Measurements from ENCODE around the gene NBAS.

Gene NBAS

GRCh38 chr2:15158100-15158499 is 403.0 kb downstream of the NBAS start:
- no peak for FAIRE-seq

GRCh38 chr2:15155959-15156574 is 405.1 kb downstream of the NBAS start:
- FAIRE-seq, result no peak

GRCh38 chr2:15154297-15154696 is 406.8 kb downstream of the NBAS start:
- FAIRE-seq, result no peak

- no peak for FAIRE-seq
Measured at GRCh38 chr2:15152382-15152781, 408.8 kb downstream of the NBAS start.

GRCh38 chr2:15149063-15149462 is 412.1 kb downstream of the NBAS start:
- FAIRE-seq, result no peak

- no peak for FAIRE-seq
Measured at GRCh38 chr2:15147591-15147990, 413.5 kb downstream of the NBAS start.

GRCh38 chr2:15146960-15147359 is 414.2 kb downstream of the NBAS start:
- no peak for FAIRE-seq

- FAIRE-seq, result no peak
Measured at GRCh38 chr2:15145919-15146318, 415.2 kb downstream of the NBAS start.

GRCh38 chr2:15145046-15145817 is 415.9 kb downstream of the NBAS start:
- no peak for FAIRE-seq

- peak; percentile 13 for FAIRE-seq
Measured at GRCh38 chr2:15142069-15142689, 419.0 kb downstream of the NBAS start.

GRCh38 chr2:15141211-15141610 is 419.9 kb downstream of the NBAS start:
- no peak for FAIRE-seq

GRCh38 chr2:15136639-15137038 is 424.5 kb downstream of the NBAS start:
- FAIRE-seq, result no peak

GRCh38 chr2:15134957-15135356 is 426.2 kb downstream of the NBAS start:
- no peak for FAIRE-seq

- no peak for FAIRE-seq
Measured at GRCh38 chr2:15133461-15133860, 427.7 kb downstream of the NBAS start.

- no peak for FAIRE-seq
Measured at GRCh38 chr2:15128846-15129245, 432.3 kb downstream of the NBAS start.

GRCh38 chr2:15127876-15128275 is 433.3 kb downstream of the NBAS start:
- no peak for FAIRE-seq

- FAIRE-seq, result no peak
Measured at GRCh38 chr2:15127301-15127700, 433.8 kb downstream of the NBAS start.

GRCh38 chr2:15126373-15126772 is 434.8 kb downstream of the NBAS start:
- FAIRE-seq, result no peak

- no peak for FAIRE-seq
Measured at GRCh38 chr2:15122915-15123314, 438.2 kb downstream of the NBAS start.

GRCh38 chr2:15120631-15121030 is 440.5 kb downstream of the NBAS start:
- no peak for FAIRE-seq

- FAIRE-seq, result no peak
Measured at GRCh38 chr2:15119722-15120175, 441.4 kb downstream of the NBAS start.

GRCh38 chr2:15117409-15118050 is 443.6 kb downstream of the NBAS start:
- FAIRE-seq, result no peak

Measured in islet of Langerhans (tissue), 1 donor.